HUES6 (cell line): ENCODE measurements around the gene ST6GALNAC1.
"Not testable (repeated sequence)": the region's sequence is repeated elsewhere in the genome, so short reads cannot be mapped to it uniquely, and the experiment has no call there.

Experiments used
- H3K27ac ChIP-seq: 2 replicates; pipeline ENCODE4 v1.7.0; 2013; ENCODE audit warnings: low read depth, mild to moderate bottlenecking, low read length, inconsistent platforms
- H3K27me3 ChIP-seq: 2 replicates; pipeline ENCODE4 v1.6.1; 2013; ENCODE audit warnings: low read length; ENCODE audit not compliant: control insufficient read depth, insufficient read depth
- H3K36me3 ChIP-seq: 2 replicates; pipeline ENCODE4 v1.6.1; 2013; ENCODE audit warnings: low read length; ENCODE audit not compliant: control insufficient read depth, insufficient read depth
- H3K4me1 ChIP-seq: 2 replicates; pipeline ENCODE4 v1.6.1; 2013; ENCODE audit warnings: low read length; ENCODE audit not compliant: control insufficient read depth, insufficient read depth
- H3K4me3 ChIP-seq: 2 replicates; pipeline ENCODE4 v1.5.1; 2013; ENCODE audit warnings: low read depth, low read length
- H3K9ac ChIP-seq: one replicate; pipeline ENCODE4 v1.6.1; 2013; ENCODE audit warnings: mild to moderate bottlenecking, low read length
- H3K9me3 ChIP-seq: 2 replicates; pipeline ENCODE4 v1.6.1; 2013; ENCODE audit warnings: low read depth, low read length; ENCODE audit not compliant: control insufficient read depth, insufficient read depth

Gene ST6GALNAC1

GRCh38 chr17:76640550-76641380 lies 2.8 kb downstream of the ST6GALNAC1 start:
- Histone ChIP-seq H3K9ac (no peak overlapping the region), H3K27me3 (no peaks in the 10 kb centered on the region; the same call in 1 of the 2 replicates), H3K36me3 (no peaks in the 10 kb centered on the region), H3K9me3 (no peaks in the 10 kb centered on the region), H3K4me3 (no peak overlapping the region), H3K27ac (no peak overlapping the region), H3K4me1 (peaks cover 3% of the 10 kb centered on the region; the same call in 1 of the 2 replicates)

GRCh38 chr17:76638263-76638662 lies 5.3 kb downstream of the ST6GALNAC1 start:
- Histone ChIP-seq H3K36me3 (no peaks in the 10 kb centered on the region), H3K27me3 (no peaks in the 10 kb centered on the region), H3K9ac (no peak overlapping the region), H3K27ac (no peak overlapping the region), H3K4me1 (peaks cover 3% of the 10 kb centered on the region; the same call in 1 of the 2 replicates), H3K9me3 (no peaks in the 10 kb centered on the region), H3K4me3 (no peak overlapping the region)

- not testable (repeated sequence) for H3K27me3 ChIP-seq, H3K9ac ChIP-seq, H3K4me1 ChIP-seq, H3K4me3 ChIP-seq, H3K9me3 ChIP-seq, H3K27ac ChIP-seq, H3K36me3 ChIP-seq
Observed at GRCh38 chr17:76636486-76637206, 6.9 kb downstream of the ST6GALNAC1 start.

GRCh38 chr17:76635659-76636360 lies 7.7 kb downstream of the ST6GALNAC1 start:
- H3K4me3 ChIP-seq = no peak overlapping the region

GRCh38 chr17:76635039-76635438 lies 8.5 kb downstream of the ST6GALNAC1 start:
- Histone ChIP-seq H3K4me1 (peaks cover 4% of the 10 kb centered on the region; the same call in 1 of the 2 replicates), H3K9ac (no peak overlapping the region), H3K9me3 (no peaks in the 10 kb centered on the region), H3K36me3 (no peaks in the 10 kb centered on the region), H3K4me3 (no peak overlapping the region), H3K27me3 (no peaks in the 10 kb centered on the region), H3K27ac (no peak overlapping the region)

More at GRCh38 chr17:76635659-76636360, 7.7 kb downstream of the ST6GALNAC1 start:
- Histone ChIP-seq H3K9me3 (no peaks in the 10 kb centered on the region), H3K27ac (no peak overlapping the region), H3K36me3 (no peaks in the 10 kb centered on the region), H3K4me1 (peaks cover under 1% of the 10 kb centered on the region; the same call in 1 of the 2 replicates), H3K27me3 (no peaks in the 10 kb centered on the region), H3K9ac (no peak overlapping the region)

- H3K36me3 ChIP-seq = no peaks in the 10 kb centered on the region
- no peak overlapping the region for H3K27ac ChIP-seq
- no peaks in the 10 kb centered on the region for H3K9me3 ChIP-seq
- H3K4me3 ChIP-seq = no peak overlapping the region
- no peak overlapping the region for H3K9ac ChIP-seq
- H3K4me1 ChIP-seq = peaks cover 5% of the 10 kb centered on the region; the same call in 1 of the 2 replicates
- no peaks in the 10 kb centered on the region for H3K27me3 ChIP-seq
Observed at GRCh38 chr17:76633628-76634328, 9.8 kb downstream of the ST6GALNAC1 start.

- H3K9ac ChIP-seq = no peak overlapping the region
- H3K4me3 ChIP-seq = no peak overlapping the region
- no peaks in the 10 kb centered on the region for H3K27me3 ChIP-seq
- H3K9me3 ChIP-seq = no peaks in the 10 kb centered on the region
- no peak overlapping the region for H3K27ac ChIP-seq
- H3K4me1 ChIP-seq = peaks cover 5% of the 10 kb centered on the region; the same call in 1 of the 2 replicates
- no peaks in the 10 kb centered on the region for H3K36me3 ChIP-seq
Observed at GRCh38 chr17:76631821-76632565, 11.6 kb downstream of the ST6GALNAC1 start.

GRCh38 chr17:76630151-76630550 lies 13.4 kb downstream of the ST6GALNAC1 start:
- H3K27me3 ChIP-seq = no peaks in the 10 kb centered on the region
- H3K9me3 ChIP-seq = no peaks in the 10 kb centered on the region
- H3K9ac ChIP-seq = no peak overlapping the region
- peaks cover 5% of the 10 kb centered on the region; the same call in 1 of the 2 replicates for H3K4me1 ChIP-seq
- no peaks in the 10 kb centered on the region for H3K36me3 ChIP-seq
- no peak overlapping the region for H3K27ac ChIP-seq
- no peak overlapping the region for H3K4me3 ChIP-seq

- no peaks in the 10 kb centered on the region for H3K9me3 ChIP-seq
- peaks cover 5% of the 10 kb centered on the region; the same call in 1 of the 2 replicates for H3K4me1 ChIP-seq
- no peak overlapping the region for H3K27ac ChIP-seq
- H3K36me3 ChIP-seq = no peaks in the 10 kb centered on the region
- H3K4me3 ChIP-seq = no peak overlapping the region
- H3K9ac ChIP-seq = no peak overlapping the region
- no peaks in the 10 kb centered on the region for H3K27me3 ChIP-seq
Observed at GRCh38 chr17:76627510-76627909, 16.0 kb downstream of the ST6GALNAC1 start.

- Histone ChIP-seq H3K9ac (no peak overlapping the region), H3K4me1 (peaks cover 5% of the 10 kb centered on the region; the same call in 1 of the 2 replicates), H3K27me3 (no peaks in the 10 kb centered on the region), H3K9me3 (no peaks in the 10 kb centered on the region), H3K4me3 (no peak overlapping the region), H3K36me3 (no peaks in the 10 kb centered on the region), H3K27ac (no peak overlapping the region)
Observed at GRCh38 chr17:76626442-76626841, 17.1 kb downstream of the ST6GALNAC1 start.
